Heart left ventricle (tissue), 13 donors: Measurements from ENCODE around the gene NXN.

Source experiments
- POLR2A ChIP-seq, 2 donors: fragments of 450-650 bp; IDR thresholded peaks; one replicate each; pipeline ENCODE4 v1.6.1; 2017; ENCODE audit warnings: antibody characterized with exemption in 2 of 2, mild to moderate bottlenecking in 2 of 2, moderate library complexity in 2 of 2
- TF ChIP-seq, protein P1 (sequence below), 12 donors: fragments of 200-600 bp; sonication (generic) in 4 of 12; IDR thresholded peaks; one replicate each; pipeline versions ENCODE4 v1.5.0 to v1.8.0; 2018 to 2022; ENCODE audit warnings: antibody characterized with exemption in 12 of 12, mild to moderate bottlenecking in 5 of 12
- donor health status: ischemic (EF 13 %, LVEDD 7.1; RV severe dilation, severe dysfunction).
- donor health status: DM: no; HTN: yes; CAD: no.
- donor health status: DM: no; HTN: no; CAD: no.
- donor health status: ischemic (EF 25% LVEDD 6.9; RV normal size, moderate dysfunction).
- donor health status: ischemic (EF 25% LVEDD 5.7; RV mildly dilated, moderate dysfunction).
- donor health status: ischemic (EF 35%, LVEDD 5.7; RV mildly dilated, moderate dysfunction).
- donor health status: nonischemic (EF 11% LVEDD 7.7; RV severe dilation, severe dysfunction).
- donor health status: DM: yes; HTN: yes; CAD: no.
- donor health status: PGD.
- donor health status: ischemic (EF 29% LVEDD 5.4; RV normal size, mild dysfunction).
- donor health status: nonischemic (EF 23%, LVEDD 6.1; RV moderate dilation, normal function).

- TF ChIP-seq, protein P1, sequence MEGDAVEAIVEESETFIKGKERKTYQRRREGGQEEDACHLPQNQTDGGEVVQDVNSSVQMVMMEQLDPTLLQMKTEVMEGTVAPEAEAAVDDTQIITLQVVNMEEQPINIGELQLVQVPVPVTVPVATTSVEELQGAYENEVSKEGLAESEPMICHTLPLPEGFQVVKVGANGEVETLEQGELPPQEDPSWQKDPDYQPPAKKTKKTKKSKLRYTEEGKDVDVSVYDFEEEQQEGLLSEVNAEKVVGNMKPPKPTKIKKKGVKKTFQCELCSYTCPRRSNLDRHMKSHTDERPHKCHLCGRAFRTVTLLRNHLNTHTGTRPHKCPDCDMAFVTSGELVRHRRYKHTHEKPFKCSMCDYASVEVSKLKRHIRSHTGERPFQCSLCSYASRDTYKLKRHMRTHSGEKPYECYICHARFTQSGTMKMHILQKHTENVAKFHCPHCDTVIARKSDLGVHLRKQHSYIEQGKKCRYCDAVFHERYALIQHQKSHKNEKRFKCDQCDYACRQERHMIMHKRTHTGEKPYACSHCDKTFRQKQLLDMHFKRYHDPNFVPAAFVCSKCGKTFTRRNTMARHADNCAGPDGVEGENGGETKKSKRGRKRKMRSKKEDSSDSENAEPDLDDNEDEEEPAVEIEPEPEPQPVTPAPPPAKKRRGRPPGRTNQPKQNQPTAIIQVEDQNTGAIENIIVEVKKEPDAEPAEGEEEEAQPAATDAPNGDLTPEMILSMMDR (IDR thresholded peaks at IDR 0.05), result no peak
- TF ChIP-seq POLR2A (IDR thresholded peaks at IDR 0.05), result no peak
These were observed 59.4 kb downstream of the NXN start for GRCh38 chr17:920190-920589.
